C1 segment of cervical spinal cord (tissue), 14 donors: Measurements from ENCODE around the gene RNASE1.

Experiments used
- DNase-seq, 14 donors: peaks; one replicate each; lab custom pipeline; 2025; lab: John Stamatoyannopoulos, UW

Gene RNASE1

DNA sequence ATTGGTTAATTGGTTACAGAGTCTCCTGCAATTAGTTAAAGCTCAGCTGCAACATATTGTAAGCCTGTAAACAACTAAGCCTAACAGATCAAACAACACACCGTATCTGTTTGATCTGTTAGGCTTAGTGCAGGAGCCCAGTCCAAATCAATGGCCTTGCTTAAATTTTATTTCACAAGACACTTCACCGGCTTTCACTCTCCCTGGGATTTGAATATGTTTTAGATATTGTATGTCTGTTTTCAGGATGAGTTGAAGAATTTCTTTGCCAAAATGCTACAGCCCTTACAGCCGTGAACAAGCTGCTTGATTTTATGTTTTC is 5.5 kb upstream of the RNASE1 start:
- DNase-seq = no peak

DNA sequence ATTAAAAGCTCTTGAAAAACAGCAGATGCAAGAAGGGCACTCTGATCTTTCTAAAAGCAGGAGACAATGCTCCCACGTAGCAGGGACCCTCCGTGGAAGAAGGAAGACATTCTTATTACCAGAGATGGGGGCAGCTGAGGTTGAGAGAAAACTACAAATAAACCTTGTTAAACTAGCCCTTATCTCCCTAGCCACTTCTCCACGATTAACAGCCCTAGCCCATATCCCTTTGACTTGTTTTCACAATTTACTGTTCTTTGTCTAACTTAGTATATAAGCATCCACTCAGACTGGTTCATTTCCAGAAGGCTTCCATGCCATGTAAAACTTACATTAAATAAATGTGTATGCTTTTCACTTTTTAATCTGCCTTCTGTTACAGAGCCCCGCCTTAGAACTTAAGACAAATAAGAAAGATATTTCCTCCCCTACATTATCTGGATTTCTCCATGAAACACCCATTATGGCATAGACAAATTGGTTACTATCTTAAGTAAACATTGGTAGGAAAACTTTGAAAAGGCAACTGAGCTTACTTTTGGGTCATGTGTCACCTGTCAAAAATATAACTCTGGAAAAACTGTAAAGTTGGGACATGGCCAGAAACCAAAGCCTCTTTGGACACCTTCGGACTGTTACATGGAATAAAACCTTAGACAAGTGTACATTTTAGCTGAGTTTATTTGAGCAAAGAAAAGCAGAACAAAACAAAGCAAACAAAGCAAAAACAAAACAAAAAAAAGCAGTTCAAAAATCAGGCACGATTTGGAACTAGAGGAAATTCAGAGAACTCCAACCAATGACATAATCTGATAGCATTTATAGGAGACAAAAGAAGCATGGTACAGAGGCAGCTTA is 4.9 kb upstream of the RNASE1 start:
- DNase-seq = no peak

DNA sequence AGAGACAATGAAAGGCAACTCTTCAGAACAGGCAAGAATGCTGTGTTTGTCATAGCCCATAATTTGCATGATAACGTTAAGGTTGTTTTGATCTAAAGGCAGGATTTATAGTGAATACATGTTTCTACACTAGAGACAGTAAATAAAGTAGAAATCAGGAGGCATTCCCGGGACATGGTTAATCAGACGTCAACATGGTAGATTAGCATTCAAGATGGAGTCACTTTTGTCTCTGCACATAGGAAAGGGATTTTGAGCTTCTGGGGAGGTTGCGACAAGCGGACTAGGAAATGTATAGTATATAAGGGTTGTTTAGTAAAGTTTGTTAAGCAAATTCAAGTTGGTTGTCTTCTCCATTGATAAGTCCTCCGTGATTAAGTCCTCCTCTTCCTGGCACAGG is 2.8 kb upstream of the RNASE1 start:
- no peak for DNase-seq

DNA sequence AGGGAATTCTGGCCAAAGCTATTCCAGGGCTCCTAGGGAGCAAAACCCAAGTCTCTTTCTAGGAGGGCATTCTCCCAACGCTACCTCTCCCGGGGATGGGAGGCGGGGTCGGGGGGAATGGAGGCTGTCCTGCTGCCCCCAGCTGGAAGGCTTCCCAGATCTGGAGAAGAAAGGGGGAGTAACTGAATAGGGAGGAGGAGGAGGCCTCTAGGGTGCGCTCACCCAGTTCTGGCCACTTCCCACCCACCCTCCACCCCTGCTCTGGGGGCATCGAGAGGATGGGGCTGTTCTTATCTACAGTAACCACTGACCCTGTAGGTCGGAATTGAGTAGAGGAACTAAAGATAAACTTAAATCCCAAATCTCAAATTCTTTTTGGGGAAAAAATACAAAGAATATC is 579 bp upstream of the RNASE1 start:
- DNase-seq = peak in 4 of 14 donors; percentile 23 to 71 (median 62)

DNA sequence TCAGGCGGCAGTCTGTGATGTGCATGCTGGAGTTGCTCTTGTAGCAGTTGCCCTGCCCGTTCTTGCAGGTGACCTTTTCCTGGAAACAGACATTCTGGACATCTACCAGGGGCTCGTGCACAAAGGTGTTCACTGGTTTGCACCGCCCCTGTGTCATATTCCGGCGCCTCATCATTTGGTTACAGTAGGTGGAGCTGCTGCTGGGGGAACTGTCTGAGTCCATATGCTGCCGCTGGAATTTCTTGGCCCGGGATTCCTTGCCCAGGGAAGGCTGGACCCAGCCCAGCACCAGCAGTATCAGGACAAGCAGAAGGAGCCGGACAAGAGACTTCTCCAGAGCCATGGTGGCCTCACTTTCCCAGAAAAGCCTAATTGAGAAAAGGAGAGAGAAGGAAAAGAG is 918 bp downstream of the RNASE1 start:
- DNase-seq = peak in 8 of 14 donors; percentile 17 to 84 (median 58)

DNA sequence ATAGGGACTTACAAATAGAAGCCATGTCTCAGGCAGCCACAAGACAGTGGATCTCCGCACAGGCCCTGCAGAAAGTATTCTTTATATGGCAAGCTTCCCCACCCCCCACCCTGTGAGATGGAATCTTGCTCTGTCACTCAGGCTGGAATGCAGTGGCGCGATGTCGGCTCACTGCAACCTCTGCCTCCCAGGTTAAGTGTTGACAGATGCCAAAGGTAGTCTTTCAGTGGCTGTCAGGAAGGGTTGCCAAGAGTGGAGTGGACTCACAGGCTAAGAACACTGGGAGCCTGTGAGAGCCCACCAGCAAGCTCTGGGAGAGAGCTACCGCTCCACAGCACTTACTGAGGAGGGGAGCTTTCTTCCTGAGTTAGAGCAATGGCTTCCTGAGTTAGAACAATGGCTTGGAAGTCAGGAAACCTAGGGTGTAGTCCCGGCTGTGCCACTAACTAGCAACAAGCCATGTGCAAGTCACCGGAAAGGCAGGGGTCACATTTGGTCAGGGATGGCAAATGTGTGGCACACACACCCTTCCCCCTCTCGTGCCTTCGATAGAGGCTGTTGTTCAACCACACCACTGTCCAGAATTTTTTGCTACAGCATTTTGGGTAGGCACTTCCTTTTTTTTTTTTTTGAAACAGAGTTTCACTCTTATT is 2.6 kb downstream of the RNASE1 start:
- peak in 9 of 14 donors; percentile 31 to 76 (median 66) for DNase-seq

DNA sequence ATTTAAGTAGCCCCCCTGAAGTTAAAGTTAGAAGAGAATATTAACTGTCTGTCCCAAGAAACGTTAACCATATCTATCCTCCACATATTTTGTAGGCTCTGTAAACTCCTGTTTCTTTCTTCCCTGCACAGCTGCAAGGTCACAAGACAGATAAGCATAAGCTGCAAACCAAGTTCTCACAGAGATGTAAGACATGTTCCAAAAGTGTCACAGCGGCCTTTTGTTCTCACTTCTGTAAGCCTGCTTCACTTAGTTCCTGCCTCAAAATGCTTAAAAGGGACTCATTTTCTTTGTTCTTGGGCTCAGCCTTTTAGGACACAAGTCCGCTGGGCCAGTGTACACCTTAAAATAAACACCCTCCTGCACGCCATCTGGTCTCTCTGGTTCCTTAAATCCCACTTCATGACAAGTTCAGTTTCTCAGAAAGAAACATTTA is 3.2 kb downstream of the RNASE1 start:
- DNase-seq = peak in 3 of 14 donors; percentile 53 to 68 (median 55)

DNA sequence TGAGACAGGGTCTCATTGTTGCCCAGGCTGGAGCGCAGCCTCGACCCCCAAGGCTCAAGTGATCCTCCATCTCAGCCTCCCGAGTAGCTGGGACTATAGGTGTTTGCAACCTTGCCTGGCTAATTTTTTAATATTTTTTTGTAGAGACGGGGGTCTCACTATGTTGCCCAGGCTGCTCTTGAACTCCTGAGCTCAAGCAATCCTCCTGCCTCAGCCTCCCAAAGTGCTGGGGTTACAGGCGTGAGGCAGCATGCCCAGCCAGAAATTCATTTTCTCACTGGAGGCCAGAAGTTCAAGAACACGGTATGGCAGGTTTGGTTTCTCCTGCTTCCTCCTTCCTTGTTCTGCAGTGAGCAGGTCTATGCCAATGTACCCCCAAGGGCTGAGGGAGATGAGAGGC is 3.7 kb downstream of the RNASE1 start:
- DNase-seq = no peak

DNA sequence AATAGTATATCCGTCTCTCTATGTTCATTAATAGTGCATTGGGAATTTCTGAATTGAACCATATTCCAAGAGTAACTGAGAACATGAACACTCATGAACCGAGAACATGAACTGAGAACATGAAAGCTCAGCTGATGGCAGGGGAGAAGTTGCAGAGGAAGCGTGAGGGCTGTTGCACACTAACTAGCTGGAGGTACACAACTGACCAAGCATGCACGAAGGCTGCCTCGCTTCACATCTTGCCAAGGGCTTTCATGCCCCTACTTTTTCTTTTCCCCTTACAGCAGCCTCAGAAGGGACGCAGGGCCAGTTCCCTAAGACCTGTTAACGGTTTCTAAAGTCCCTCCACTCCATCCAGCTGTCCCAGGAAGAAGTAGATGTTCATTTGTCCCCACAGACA is 4.3 kb downstream of the RNASE1 start:
- peak in 3 of 14 donors; percentile 5 to 30 (median 15) for DNase-seq

DNA sequence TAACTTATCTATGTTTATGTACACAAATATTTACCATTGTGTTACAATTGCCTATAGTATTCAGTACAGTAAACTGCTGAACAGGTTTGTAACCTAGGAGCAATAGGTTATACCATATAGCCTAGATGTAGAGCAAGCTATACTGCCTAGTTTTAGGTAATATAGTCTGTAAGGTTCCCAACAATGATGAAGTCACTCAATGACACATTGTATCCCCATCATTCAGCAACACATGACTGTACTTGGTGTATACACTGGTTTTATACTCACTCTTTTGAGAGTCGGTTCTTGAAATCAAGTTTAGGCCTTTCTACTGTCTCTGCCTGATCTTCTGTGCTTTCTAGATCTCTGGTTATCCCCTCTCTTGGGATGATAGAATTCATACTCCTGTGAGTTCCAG is 5.5 kb downstream of the RNASE1 start:
- no peak for DNase-seq

DNA sequence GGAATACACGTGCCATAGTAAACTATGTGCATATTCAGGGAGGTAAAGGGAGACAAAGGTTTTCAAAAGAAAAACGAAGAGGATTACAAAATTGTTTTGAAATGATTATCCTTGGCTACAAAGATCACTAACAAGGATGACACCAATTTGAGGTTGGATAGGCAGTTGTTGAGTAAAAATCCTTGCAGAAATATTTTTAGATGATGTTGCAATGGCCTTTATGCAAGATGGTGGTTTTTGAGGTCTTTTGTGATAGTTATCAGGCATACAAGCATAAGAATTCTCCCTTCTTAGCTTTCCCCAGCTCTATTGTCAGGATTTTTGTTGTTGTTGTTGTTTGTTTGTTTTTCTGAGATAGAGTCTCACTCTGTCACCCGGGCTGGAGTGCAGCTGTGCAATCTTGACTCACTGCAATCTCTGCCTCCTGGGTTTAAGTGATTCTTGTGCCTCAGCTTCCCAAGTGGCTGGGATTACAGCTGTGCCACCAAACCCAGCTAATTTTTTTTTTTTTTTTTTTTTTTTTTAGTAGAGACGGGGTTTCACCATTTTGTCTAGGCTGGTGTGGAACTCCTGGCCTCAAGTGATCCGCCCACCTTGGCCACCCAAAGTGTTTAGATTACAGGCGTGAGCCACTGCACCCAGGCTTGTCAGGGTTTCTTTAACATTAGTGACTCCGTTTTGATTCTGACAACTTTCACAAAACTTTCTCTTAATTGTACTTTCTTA is 7.8 kb downstream of the RNASE1 start:
- no peak for DNase-seq

DNA sequence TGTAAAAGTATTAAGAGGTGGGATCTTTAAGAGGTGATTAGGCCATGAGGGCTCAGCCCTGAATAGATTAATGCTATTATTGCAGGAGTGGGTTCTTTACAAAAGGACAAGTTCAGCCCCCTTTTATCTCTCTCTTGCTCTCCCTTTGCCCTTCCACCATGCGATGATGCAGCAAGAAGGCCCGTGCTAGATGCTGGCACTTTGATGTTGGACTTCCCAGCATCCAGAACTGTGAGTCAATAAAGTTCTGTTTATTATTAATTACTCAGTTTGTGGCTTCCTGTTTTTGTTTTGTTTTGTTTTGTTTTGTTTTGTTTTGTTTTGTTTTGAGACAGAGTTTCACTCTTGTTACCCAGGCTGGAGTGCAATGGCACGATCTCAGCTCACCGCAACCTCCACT is 10.1 kb downstream of the RNASE1 start:
- no peak for DNase-seq

DNA sequence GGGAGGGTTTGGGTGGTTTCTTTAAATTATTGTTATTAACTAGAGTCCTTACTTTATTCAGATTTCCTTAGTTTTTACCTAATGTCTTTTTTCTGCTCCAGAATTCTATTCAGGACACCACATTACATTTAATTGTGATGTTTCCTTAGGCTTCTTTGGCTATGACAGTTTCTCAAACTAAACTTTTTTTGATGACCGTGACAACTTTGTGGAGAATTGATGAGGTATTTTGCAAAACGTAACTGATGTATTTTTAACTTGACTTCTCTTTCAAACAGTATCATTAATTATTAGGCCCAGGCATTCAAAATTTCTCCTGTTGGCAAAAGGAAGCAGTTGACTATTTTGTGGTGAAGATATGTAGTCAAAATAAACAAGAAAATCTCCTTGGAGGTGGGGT is 11.0 kb downstream of the RNASE1 start:
- DNase-seq = no peak

DNA sequence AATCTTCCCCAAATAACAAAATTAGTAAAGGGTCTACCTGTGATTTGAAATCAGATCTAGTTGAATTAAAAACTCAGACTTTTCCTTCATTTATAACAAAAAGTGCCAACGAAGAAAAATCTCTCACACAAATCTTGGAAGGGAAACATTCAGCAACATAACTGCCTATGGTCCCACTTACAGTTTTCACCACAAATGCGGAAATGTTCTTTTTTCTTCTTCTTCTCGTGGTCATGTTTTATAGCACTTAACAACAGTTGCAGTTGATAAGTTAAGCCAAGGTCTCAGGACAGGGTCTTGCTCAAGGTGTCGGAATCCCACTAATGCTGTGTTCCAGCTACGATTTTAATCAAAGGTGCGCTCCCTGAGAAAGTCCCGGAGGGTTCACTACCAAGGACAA is 11.5 kb downstream of the RNASE1 start:
- no peak for DNase-seq

DNA sequence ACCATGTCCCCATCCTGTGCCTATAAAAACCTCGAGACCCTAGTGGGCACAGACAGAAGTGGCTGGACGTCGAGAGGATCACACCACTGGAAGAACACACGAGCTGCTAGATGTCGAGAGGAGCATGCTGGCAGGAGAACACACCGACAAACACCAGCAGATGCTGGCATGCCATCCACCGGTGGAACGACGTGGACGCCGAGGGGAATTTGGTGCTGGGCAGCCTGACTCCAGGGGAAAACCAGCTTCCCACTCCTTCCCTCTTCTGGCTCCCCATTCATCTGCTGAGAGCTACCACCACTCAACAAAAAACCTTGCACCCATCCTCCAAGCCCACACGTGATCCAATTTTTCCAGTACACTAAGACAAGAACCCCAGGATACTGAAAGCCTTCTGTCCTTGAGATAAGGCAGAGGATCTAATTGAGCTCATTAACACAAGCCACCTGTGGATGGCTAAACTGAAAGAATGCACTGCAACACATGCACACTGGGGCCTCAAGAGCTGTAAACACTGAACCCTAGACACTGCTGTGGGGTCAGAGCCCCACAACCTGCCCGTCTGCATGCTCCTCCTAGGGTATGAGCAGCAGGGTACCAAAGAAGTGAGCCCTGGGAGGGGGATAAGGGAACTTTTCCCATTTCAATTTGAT is 12.1 kb downstream of the RNASE1 start:
- no peak for DNase-seq

DNA sequence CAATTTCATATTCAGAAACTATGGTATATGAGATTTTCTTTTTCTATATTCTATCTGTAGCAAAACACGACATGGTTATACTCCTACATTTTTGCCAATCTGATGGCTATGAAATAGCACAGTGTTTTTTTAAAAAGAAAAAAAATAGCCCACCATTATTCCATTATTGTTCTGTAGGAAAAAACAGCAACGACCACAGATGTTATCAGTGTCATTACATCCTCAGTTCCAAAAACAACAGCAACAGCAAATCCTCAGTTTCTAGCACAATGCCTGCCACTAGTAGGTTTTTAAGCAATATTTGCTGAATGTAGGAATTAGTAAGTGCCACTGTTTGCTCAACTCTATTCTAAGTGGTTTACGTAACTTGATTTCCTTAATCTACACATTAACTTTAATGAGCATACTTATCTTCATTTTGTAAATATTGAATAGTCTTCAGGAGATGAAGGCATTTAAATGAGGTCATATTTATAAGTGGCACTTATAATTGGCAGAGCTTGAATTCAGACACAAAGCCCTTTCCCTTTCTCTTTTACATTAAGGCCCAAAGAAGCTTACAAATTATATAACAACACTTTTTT is 13.3 kb downstream of the RNASE1 start:
- DNase-seq = no peak

DNA sequence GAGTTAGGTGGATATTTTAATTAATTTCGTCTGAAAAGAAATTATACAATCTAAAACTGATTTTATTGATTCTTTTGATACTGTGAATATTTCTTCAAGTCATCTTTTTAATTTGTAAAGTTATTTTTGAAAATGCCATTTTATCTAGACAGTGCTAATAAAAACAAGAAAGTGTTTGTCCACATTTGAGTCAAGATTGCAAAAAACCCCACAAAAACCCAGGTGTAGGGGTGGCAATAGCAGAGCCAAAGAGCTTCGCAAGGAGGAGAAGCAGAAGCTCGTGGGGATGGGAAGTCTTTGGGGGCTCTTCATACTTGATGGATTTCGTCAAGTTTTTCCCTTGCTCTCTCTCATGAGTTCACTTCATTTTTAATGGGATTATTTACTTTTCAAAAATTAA is 15.6 kb downstream of the RNASE1 start:
- DNase-seq = no peak

DNA sequence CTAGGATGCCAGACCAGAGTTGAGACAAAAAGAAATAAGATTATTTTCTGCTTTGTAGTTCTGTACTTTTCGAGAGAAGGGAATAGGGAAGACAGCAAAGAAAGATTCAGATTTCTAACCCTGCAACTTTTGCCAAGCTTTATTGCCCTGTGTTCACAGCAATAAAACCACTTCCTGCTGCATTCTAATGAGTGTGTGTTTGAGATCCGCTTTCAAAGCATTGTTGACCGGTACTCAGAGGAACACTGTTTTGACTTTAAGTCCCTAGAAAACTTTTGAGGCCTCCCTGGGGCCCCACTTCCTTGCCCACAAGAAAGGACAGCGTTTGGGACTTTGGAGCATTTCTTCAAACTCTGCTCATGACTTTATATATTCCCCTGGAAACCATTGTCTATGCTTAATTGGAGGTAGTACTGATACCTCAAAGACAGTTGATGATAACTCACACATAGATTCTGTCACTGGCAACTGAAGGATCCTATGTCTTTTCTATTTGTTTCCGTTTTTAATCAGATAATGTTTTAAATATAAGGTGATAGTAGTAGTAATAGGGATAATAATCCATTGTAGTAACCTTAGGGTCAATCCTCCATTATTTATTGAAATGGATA is 20.3 kb downstream of the RNASE1 start:
- DNase-seq = peak in 1 of 14 donors; percentile 22

DNA sequence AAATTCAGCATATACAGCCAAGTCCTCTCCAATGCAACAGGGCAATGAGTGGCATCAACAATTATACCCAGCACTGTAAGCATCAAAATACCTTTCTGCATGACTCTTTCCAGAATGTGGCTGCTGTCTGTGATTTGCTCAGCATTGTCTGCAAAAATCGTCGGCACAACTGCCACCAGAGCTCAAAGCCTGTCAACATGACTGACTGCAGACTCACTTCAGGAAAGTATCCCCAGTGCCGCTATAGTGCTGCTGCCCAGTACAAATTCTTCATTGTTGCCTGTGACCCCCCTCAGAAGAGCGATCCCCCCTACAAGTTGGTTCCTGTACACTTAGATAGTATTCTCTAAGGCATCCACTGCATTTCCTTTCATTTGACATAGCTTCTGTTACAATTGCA is 20.8 kb downstream of the RNASE1 start:
- DNase-seq = peak in 2 of 14 donors; percentile 16 to 22

DNA sequence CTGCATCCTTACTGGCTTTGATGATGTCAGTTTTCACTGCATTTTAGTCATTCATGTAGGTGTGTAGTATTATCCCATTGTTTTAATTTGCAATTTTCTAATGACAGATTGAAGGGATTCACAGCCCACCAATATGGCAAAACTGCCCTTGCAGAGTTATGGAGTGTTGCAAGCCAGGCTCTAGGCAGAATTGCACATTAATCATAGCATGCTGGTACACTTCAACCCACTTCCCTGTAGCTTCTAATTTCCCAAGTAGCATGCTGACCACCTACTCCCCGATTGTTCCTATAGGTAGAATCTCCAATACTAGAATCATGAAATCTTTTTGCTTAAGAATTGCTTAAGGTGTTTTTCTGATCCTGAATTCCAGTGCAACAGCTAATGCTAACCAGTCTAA is 26.7 kb downstream of the RNASE1 start:
- DNase-seq = no peak

DNA sequence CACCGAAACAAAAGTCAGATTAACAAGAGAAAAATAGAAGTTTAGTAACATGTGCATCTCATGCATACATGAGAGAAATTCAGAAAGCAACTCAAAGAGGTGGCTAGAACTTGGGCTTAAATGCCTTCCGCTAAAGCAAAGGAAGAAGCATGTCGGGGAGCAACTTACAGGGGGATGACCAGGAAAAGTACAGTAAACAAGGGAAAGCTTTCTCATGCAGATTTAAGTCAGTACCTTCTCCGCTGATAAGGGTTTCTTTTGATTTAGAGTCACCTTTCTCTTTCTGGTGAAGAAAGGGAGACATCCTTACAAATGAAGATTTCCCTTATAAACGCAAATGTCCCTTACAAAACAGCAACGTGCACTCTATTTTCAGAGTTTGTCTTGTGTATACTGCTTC is 27.6 kb downstream of the RNASE1 start:
- DNase-seq = no peak
